ENCODE measurements around the gene LENG8. TPM values are rescaled to one million over a fixed set of nuclear protein-coding genes. Genes with fewer than 3 reads are reported as not detected.

LENG8 gene
- polyA plus RNA-seq, 1 experiment = 16.1 TPM

- Histone ChIP-seq H3K9me3 (ENCODE audit: control insufficient read depth, insufficient read depth, low read length) (peaks cover 5% of the 10 kb centered on the region; the same call in 1 of the 2 replicates), H3K4me3 (ENCODE audit: low read depth, low read length) (no peak overlapping the region), H3K27me3 (ENCODE audit: control insufficient read depth, insufficient read depth, low read length) (peaks cover 33% of the 10 kb centered on the region), H3K27ac (ENCODE audit: low read depth, low read length) (no peak overlapping the region)
- no peak for TF ChIP-seq CTCF (IDR thresholded peaks at IDR 0.05; ENCODE audit: low read depth, low read length)
- no peak for DNase-seq (ENCODE audit: low read depth, low spot score)
- ChIA-PET CTCF (no interaction called here), POLR2A (no interaction called here)
These were observed 24.8 kb upstream of the LENG8 start for GRCh38 chr19:54424201-54424600.

- Histone ChIP-seq H3K27ac (ENCODE audit: low read depth, low read length) (no peak overlapping the region), H3K27me3 (ENCODE audit: control insufficient read depth, insufficient read depth, low read length) (peaks cover 33% of the 10 kb centered on the region), H3K9me3 (ENCODE audit: control insufficient read depth, insufficient read depth, low read length) (peaks cover 5% of the 10 kb centered on the region; the same call in 1 of the 2 replicates), H3K4me3 (ENCODE audit: low read depth, low read length) (no peak overlapping the region)
- ChIA-PET CTCF (no interaction called here), POLR2A (no interaction called here)
- DNase-seq (ENCODE audit: low read depth, low spot score) = no peak
- TF ChIP-seq CTCF (IDR thresholded peaks at IDR 0.05; ENCODE audit: low read depth, low read length) = no peak
These were observed 24.2 kb upstream of the LENG8 start for GRCh38 chr19:54424660-54425381.

- Histone ChIP-seq H3K4me3 (ENCODE audit: low read depth, low read length) (no peak overlapping the region), H3K27me3 (ENCODE audit: control insufficient read depth, insufficient read depth, low read length) (peaks cover 32% of the 10 kb centered on the region), H3K9me3 (ENCODE audit: control insufficient read depth, insufficient read depth, low read length) (peaks cover 5% of the 10 kb centered on the region; the same call in 1 of the 2 replicates), H3K27ac (ENCODE audit: low read depth, low read length) (no peak overlapping the region)
- DNase-seq (ENCODE audit: low read depth, low spot score) = no peak
- CTCF ChIA-PET = no interaction called here
- POLR2A ChIA-PET = interaction anchor here (0.7 kb wide), 1 partner anchor 37 kb away, joined by 4 read pairs; no protein-coding TSS in a partner anchor
- no peak for TF ChIP-seq CTCF (IDR thresholded peaks at IDR 0.05; ENCODE audit: low read depth, low read length)
These were observed 23.6 kb upstream of the LENG8 start for GRCh38 chr19:54425382-54425723.

GRCh38 chr19:54426291-54426931 lies 22.6 kb upstream of the LENG8 start:
- no peak for DNase-seq (ENCODE audit: low read depth, low spot score)
- TF ChIP-seq CTCF (IDR thresholded peaks at IDR 0.05; ENCODE audit: low read depth, low read length) = no peak
- H3K27me3 ChIP-seq (ENCODE audit: control insufficient read depth, insufficient read depth, low read length) = peaks cover 27% of the 10 kb centered on the region
- ChIA-PET POLR2A (interaction anchor here (0.7 kb wide), 1 partner anchor 36 kb away, joined by 4 read pairs; no protein-coding TSS in a partner anchor), CTCF (no interaction called here)
- H3K27ac ChIP-seq (ENCODE audit: low read depth, low read length) = no peak overlapping the region
- peaks cover 5% of the 10 kb centered on the region; the same call in 1 of the 2 replicates for H3K9me3 ChIP-seq (ENCODE audit: control insufficient read depth, insufficient read depth, low read length)
- no peak overlapping the region for H3K4me3 ChIP-seq (ENCODE audit: low read depth, low read length)

- DNase-seq (ENCODE audit: low read depth, low spot score) = no peak
- Histone ChIP-seq H3K4me3 (ENCODE audit: low read depth, low read length) (no peak overlapping the region), H3K9me3 (ENCODE audit: control insufficient read depth, insufficient read depth, low read length) (peaks cover 5% of the 10 kb centered on the region; the same call in 1 of the 2 replicates), H3K27ac (ENCODE audit: low read depth, low read length) (no peak overlapping the region), H3K27me3 (ENCODE audit: control insufficient read depth, insufficient read depth, low read length) (peaks cover 23% of the 10 kb centered on the region)
- POLR2A ChIA-PET = no interaction called here
- CTCF ChIA-PET = no interaction called here
- no peak for TF ChIP-seq CTCF (IDR thresholded peaks at IDR 0.05; ENCODE audit: low read depth, low read length)
These were observed 21.4 kb upstream of the LENG8 start for GRCh38 chr19:54427586-54427985.
